Transverse colon (tissue), 4 donors: ENCODE data around the gene RNF44.

Experiments
- CTCF ChIP-seq, 5 experiments: fragments of 200-600 bp in 3 of 5; fragments of 450-650 bp in 2 of 5; sonication (generic) in 3 of 5; IDR thresholded peaks; 1 replicate in 2 of 5; 2 replicates in 3 of 5; pipeline ENCODE4 v1.5.1; 2016 to 2017; ENCODE audit warnings: antibody characterized with exemption in 5 of 5, inconsistent platforms in 3 of 5, mild to moderate bottlenecking in 2 of 5, moderate library complexity in 1 of 5
- EP300 ChIP-seq: sonication (generic); formaldehyde crosslinking; IDR thresholded peaks from one replicate; pipeline ENCODE4 v1.6.1; 2017; ENCODE audit warnings: antibody characterized with exemption, low read depth
- POLR2A ChIP-seq: fragments of 450-650 bp; IDR thresholded peaks from one replicate; pipeline ENCODE4 v1.6.1; 2016; ENCODE audit warnings: antibody characterized with exemption, mild to moderate bottlenecking, moderate library complexity
- POLR2AphosphoS5 ChIP-seq, 3 donors: sonication (generic); formaldehyde crosslinking; IDR thresholded peaks; one replicate each; pipeline ENCODE4 v1.6.1; 2016; ENCODE audit warnings: antibody characterized with exemption in 3 of 3

- no peak for TF ChIP-seq POLR2A
- no peak for TF ChIP-seq POLR2AphosphoS5 (IDR thresholded peaks at IDR 0.05)
- TF ChIP-seq CTCF (IDR thresholded peaks at IDR 0.05) = no peak
- no peak for TF ChIP-seq EP300
Observed at GRCh38 chr5:176538989-176539384, 1.8 kb upstream of the RNF44 start.
